ENCODE measurements around the gene KDF1.

DNA sequence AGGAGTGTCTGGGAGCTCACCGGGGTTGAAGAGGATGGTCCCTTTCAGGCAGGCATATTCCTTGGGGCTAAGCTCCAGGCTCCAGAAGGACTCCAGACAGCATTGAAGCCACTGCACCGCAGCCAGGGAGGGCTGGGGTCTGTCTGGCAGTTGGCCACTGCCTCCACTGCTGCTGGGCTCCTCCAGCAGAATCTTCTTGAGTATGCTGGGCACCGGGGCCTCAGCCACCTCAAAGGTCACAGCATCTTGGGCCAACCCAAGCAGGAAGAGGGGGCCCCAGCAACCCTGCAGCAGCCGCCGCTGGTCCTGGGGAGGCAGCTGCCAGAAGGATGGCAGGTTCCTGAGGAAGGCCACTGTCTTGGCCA lies 46.9 kb downstream of the KDF1 start:
- TF ChIP-seq POLR2A (IDR thresholded peaks at IDR 0.05; ENCODE audit: low read length) (no peak), GATA1 (IDR thresholded peaks at IDR 0.05; ENCODE audit: low read depth, low read length) (no peak)
